Hepatocyte (in vitro differentiated cells): ENCODE data around the gene TMEM238. TPM values are rescaled to one million over a fixed set of nuclear protein-coding genes. Genes with fewer than 3 reads are reported as not detected.
"Not testable (repeated sequence)": the region's sequence is repeated elsewhere in the genome, so short reads cannot be mapped to it uniquely, and the experiment has no call there.

Source experiments
- DNase-seq: peaks from one replicate; pipeline ENCODE4 v3.0.0-alpha.2; 2016; ENCODE audit warnings: low spot score
- H2AFZ ChIP-seq: fragments of 200-600 bp; sonication (generic); 2 replicates; pipeline ENCODE4 v1.6.0; 2016; ENCODE audit warnings: antibody characterized with exemption, mild to moderate bottlenecking
- H3K27ac ChIP-seq: fragments of 200-600 bp; sonication (generic); 2 replicates; pipeline ENCODE4 v1.5.1; 2016; ENCODE audit warnings: mild to moderate bottlenecking
- H3K27me3 ChIP-seq: fragments of 200-600 bp; sonication (generic); 2 replicates; pipeline ENCODE4 v1.6.1; 2016
- H3K36me3 ChIP-seq: fragments of 200-600 bp; sonication (generic); replicated peaks from 2 replicates; pipeline ENCODE4 v1.5.1; 2016; ENCODE audit warnings: low read depth; ENCODE audit not compliant: insufficient read depth
- H3K4me1 ChIP-seq: fragments of 200-600 bp; sonication (generic); 2 replicates; pipeline ENCODE4 v1.5.1; 2016; ENCODE audit warnings: mild to moderate bottlenecking, moderate library complexity; ENCODE audit not compliant: insufficient read depth
- H3K4me2 ChIP-seq: fragments of 200-600 bp; sonication (generic); 2 replicates; pipeline ENCODE4 v1.6.0; 2016
- H3K4me3 ChIP-seq: fragments of 200-600 bp; sonication (generic); 2 replicates; pipeline ENCODE4 v1.5.1; 2016; ENCODE audit warnings: mild to moderate bottlenecking
- H3K79me2 ChIP-seq: fragments of 200-600 bp; sonication (generic); 2 replicates; pipeline ENCODE4 v1.6.0; 2017; ENCODE audit warnings: mild to moderate bottlenecking
- H3K9me2 ChIP-seq: fragments of 200-600 bp; sonication (generic); replicated peaks from 2 replicates; pipeline ENCODE4 v1.6.0; 2017; ENCODE audit warnings: mild to moderate bottlenecking; ENCODE audit not compliant: insufficient read depth
- H3K9me3 ChIP-seq: fragments of 200-600 bp; sonication (generic); 2 replicates; pipeline ENCODE4 v1.5.1; 2016; ENCODE audit warnings: low read depth, mild to moderate bottlenecking
- H4K20me1 ChIP-seq: fragments of 200-600 bp; sonication (generic); 2 replicates; pipeline ENCODE4 v1.6.0; 2016; ENCODE audit warnings: mild to moderate bottlenecking; ENCODE audit not compliant: insufficient read depth, poor library complexity, severe bottlenecking
- CTCF ChIP-seq: fragments of 200-600 bp; sonication (generic); IDR thresholded peaks from 2 replicates; pipeline ENCODE4 v1.5.1; 2016; ENCODE audit warnings: antibody characterized with exemption, mild to moderate bottlenecking; ENCODE audit not compliant: poor library complexity
- EZH2 ChIP-seq: fragments of 200-600 bp; sonication (generic); IDR thresholded peaks from 2 replicates; pipeline ENCODE4 v1.6.1; 2016; ENCODE audit warnings: antibody characterized with exemption, mild to moderate bottlenecking, borderline replicate concordance
- EZH2phosphoT487 ChIP-seq: fragments of 200-600 bp; sonication (generic); IDR thresholded peaks from one replicate; pipeline ENCODE4 v1.6.1; 2018; ENCODE audit warnings: antibody characterized with exemption, mild to moderate bottlenecking, low read depth, moderate library complexity; ENCODE audit not compliant: unreplicated experiment, severe bottlenecking
- WGBS: methylation state at CpG from one replicate; pipeline ENCODE4 v1.1.6; 2016; ENCODE audit warnings: low lambda C conversion rate; ENCODE audit errors: missing lambda C conversion rate; 5-methylcytosine and 5-hydroxymethylcytosine counted together
- polyA plus RNA-seq: library from polyadenylated mRNA; unstranded; fragments of >200 nt; fragmentation: Nextera tagmentation; extraction: Ambion mirVana; gene quantifications from 2 replicates; pipeline ENCODE4 v1.2.1, GENCODE V29; 2016
- total RNA-seq: library from RNA; depleted of rRNA; stranded (reverse); fragments of >200 nt; gene quantifications from 2 replicates; pipeline ENCODE4 v1.2.3, GENCODE V29; 2014

The TMEM238 gene
- total and polyA plus RNA-seq, 2 experiments from 2014 or later: 9.1 to 29.6 TPM

- no peak overlapping the region for H3K4me3 ChIP-seq
- 64% methylated on average over 13 of the region's 13 CpGs for WGBS
- no peaks in the 10 kb centered on the region for H3K9me3 ChIP-seq
- H3K79me2 ChIP-seq: no peaks in the 10 kb centered on the region
- no peak overlapping the region for H3K27ac ChIP-seq
- no peaks in the 10 kb centered on the region for H3K4me1 ChIP-seq
- no peaks in the 10 kb centered on the region for H4K20me1 ChIP-seq
- H3K27me3 ChIP-seq: no peaks in the 10 kb centered on the region
- DNase-seq: no peak
- H2AFZ ChIP-seq: no peak overlapping the region
- TF ChIP-seq EZH2: no peak
- no peak overlapping the region for H3K4me2 ChIP-seq
- no peaks in the 10 kb centered on the region for H3K9me2 ChIP-seq
- no peaks in the 10 kb centered on the region for H3K36me3 ChIP-seq
These were observed 39.3 kb upstream of the TMEM238 start for GRCh38 chr19:55423225-55424005.

GRCh38 chr19:55421281-55421680 lies 37.2 kb upstream of the TMEM238 start:
- not testable (repeated sequence) for H3K9me3 ChIP-seq, H3K4me2 ChIP-seq, H3K9me2 ChIP-seq, H3K36me3 ChIP-seq, H3K4me1 ChIP-seq, H2AFZ ChIP-seq, H4K20me1 ChIP-seq, DNase-seq, H3K79me2 ChIP-seq, H3K27me3 ChIP-seq, H3K27ac ChIP-seq, H3K4me3 ChIP-seq
- 73% methylated on average over 4 of the region's 4 CpGs for WGBS

- TF ChIP-seq CTCF (no peak), EZH2 (no peak), EZH2phosphoT487 (no peak)
- Histone ChIP-seq H2AFZ (no peak overlapping the region), H3K9me2 (no peaks in the 10 kb centered on the region), H3K4me3 (no peak overlapping the region), H3K27ac (no peak overlapping the region), H3K4me2 (no peak overlapping the region), H4K20me1 (no peaks in the 10 kb centered on the region), H3K36me3 (no peaks in the 10 kb centered on the region), H3K79me2 (no peaks in the 10 kb centered on the region), H3K9me3 (no peaks in the 10 kb centered on the region), H3K4me1 (no peaks in the 10 kb centered on the region), H3K27me3 (no peaks in the 10 kb centered on the region)
- no peak for DNase-seq
- 63% methylated on average over 5 of the region's 5 CpGs for WGBS
These were observed 35.6 kb upstream of the TMEM238 start for GRCh38 chr19:55419624-55420236.

GRCh38 chr19:55419103-55419502 lies 35.0 kb upstream of the TMEM238 start:
- Histone ChIP-seq H3K9me3 (no peaks in the 10 kb centered on the region), H3K36me3 (no peaks in the 10 kb centered on the region), H4K20me1 (no peaks in the 10 kb centered on the region), H3K79me2 (no peaks in the 10 kb centered on the region), H3K27me3 (no peaks in the 10 kb centered on the region), H3K4me2 (no peak overlapping the region), H3K27ac (no peak overlapping the region), H3K4me1 (no peaks in the 10 kb centered on the region), H3K9me2 (no peaks in the 10 kb centered on the region), H2AFZ (no peak overlapping the region), H3K4me3 (no peak overlapping the region)
- TF ChIP-seq EZH2: no peak
- TF ChIP-seq CTCF: no peak
- TF ChIP-seq EZH2phosphoT487: no peak
- WGBS: 77% methylated on average over 5 of the region's 5 CpGs
- no peak for DNase-seq
